Cardiac septum (tissue), 1 donor: Measurements from ENCODE around the gene CDH13. TPM values are rescaled to one million over a fixed set of nuclear protein-coding genes. Genes with fewer than 3 reads are reported as not detected.

Source experiments
- DNase-seq: peaks from one replicate; pipeline ENCODE4 v3.0.0-alpha.2; 2020; ENCODE audit warnings: low spot score
- intact Hi-C: fragments of 100-400 bp; cut with DNase I; formaldehyde crosslinking; loops from one replicate; pipeline ENCODE4 v1.14.0; 2022
- total RNA-seq: library from RNA; stranded (reverse); fragmentation: NEBNext Ultra II Directional; extraction: Animal tissue kit (Norgen Biotek cat#: 25700); gene quantifications from one replicate; pipeline ENCODE4 v1.2.1, GENCODE V29; 2021
- donor health status: DM: no; HTN: no; CAD: no.

CDH13 gene
- total RNA-seq, 1 donor from 2014 or later = 108 TPM

DNA sequence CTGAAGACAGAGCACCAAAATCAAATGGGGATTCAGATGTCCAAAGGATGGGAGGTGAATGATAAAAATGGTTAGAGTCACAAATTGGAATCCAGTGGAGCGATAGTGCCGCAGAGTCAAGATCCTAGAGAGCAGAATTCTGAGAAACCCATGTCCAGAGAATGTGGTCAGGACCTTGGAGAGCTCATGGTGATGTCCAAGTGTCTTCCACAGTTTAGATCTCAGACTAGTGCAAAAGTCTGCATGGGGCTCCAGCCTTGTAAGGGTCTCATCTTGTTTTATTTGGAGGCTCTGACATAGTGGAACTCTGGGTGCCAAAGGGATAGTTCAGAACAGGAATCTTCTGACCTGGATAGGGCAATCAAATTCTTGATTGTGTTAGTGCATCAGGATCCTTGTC lies 935.1 kb downstream of the CDH13 start:
- intact Hi-C loops = no loop called here
- no peak for DNase-seq

GRCh38 chr16:83568345-83568744 lies 941.6 kb downstream of the CDH13 start:
- intact Hi-C loops = no loop called here
- DNase-seq = no peak

GRCh38 chr16:83574388-83574787 lies 947.6 kb downstream of the CDH13 start:
- DNase-seq = no peak
- intact Hi-C loops = no loop called here

GRCh38 chr16:83577078-83577745 lies 950.4 kb downstream of the CDH13 start:
- intact Hi-C loops = no loop called here
- DNase-seq = no peak

- DNase-seq = no peak
- intact Hi-C loops = no loop called here
Observed at GRCh38 chr16:83578171-83578570, 951.4 kb downstream of the CDH13 start.

GRCh38 chr16:83579027-83579426 lies 952.3 kb downstream of the CDH13 start:
- no peak for DNase-seq
- intact Hi-C loops = no loop called here

- DNase-seq = no peak
- intact Hi-C loops = no loop called here
Observed at GRCh38 chr16:83579436-83579835, 952.7 kb downstream of the CDH13 start.

GRCh38 chr16:83581082-83581481 lies 954.3 kb downstream of the CDH13 start:
- no peak for DNase-seq
- intact Hi-C loops = no loop called here

GRCh38 chr16:83581994-83582747 lies 955.4 kb downstream of the CDH13 start:
- intact Hi-C loops = no loop called here
- no peak for DNase-seq

- intact Hi-C loops = no loop called here
- no peak for DNase-seq
Observed at GRCh38 chr16:83586036-83586435, 959.3 kb downstream of the CDH13 start.

GRCh38 chr16:83586461-83587200 lies 959.9 kb downstream of the CDH13 start:
- no peak for DNase-seq
- intact Hi-C loops = no loop called here

DNA sequence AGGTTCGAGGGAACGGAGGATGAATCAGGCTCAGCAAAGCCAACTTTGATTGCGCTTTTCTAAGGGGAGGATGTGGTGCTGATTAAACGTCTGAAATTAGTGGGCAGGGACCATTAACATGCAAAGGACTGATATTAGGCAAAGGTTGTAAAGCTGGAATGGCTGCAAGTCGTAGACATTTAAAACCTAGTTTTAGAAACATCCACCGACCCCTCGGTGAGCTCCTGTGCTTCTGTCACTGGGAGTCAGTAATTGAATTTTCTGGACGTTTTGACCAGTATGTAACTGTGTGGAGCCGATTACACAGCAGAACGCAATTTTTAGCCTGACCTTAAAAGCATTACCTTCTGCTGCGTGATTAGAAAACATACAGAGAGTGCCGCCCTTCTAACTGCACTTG lies 960.4 kb downstream of the CDH13 start:
- intact Hi-C loops = no loop called here
- no peak for DNase-seq

DNA sequence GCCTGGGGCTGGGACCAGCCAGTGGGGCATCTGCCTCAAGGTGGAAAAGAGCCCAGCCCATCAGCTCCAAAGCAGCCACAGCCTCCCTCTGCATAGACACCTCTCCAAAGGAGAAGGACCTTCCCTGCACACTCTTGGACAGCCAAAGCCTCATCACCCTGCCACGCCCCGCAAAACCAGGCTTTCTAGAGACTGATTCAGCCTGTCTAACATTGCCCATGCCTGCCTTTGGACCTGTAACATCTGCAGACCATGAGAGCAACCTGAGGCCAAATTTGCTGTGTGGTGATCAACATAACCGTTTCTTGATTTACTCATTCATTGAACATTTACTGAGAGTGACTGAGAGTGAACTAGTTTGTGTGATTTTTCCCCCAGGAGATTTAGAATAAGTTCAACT lies 961.3 kb downstream of the CDH13 start:
- DNase-seq = no peak
- intact Hi-C loops = no loop called here

DNA sequence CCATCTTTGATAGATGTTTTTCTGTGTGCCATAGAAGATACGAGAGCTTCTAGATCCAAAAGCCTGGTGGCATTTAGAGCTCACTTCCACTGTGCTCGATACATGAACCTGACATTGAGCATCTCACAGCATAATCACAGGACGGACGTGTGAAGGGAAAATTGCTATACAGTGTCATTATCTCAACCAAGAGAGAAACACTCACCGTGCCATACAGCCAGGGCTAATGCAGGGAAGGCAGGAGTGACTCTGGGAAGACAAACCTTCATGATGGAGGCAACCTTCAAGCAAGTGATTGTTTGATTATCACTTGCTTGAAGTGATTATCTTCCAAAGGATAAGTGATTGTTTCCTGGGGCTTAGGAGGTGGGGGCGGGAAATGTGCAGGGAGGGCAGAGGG lies 962.8 kb downstream of the CDH13 start:
- intact Hi-C loops = no loop called here
- no peak for DNase-seq

DNA sequence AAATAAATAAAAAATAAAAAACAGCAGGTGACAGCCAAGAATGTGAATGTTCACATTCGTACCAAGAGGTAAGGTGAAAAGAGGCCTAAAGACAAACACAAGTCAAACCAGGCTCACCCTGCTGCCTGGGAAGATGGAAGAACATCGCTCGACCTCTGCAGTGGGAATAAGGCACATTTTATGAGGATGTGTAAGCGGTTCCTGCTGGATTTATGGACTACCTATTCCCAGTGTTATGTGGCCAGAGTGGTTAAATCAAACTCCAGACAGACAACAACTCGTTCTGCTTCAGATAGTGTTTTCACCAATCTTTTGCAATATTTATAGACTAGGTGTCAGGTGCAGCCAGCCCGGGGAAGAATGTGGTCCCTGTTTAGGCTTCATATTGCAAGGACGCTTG lies 966.0 kb downstream of the CDH13 start:
- no peak for DNase-seq
- intact Hi-C loops = no loop called here

- intact Hi-C loops = no loop called here
Observed at GRCh38 chr16:83599789-83600462, 973.2 kb downstream of the CDH13 start.

DNA sequence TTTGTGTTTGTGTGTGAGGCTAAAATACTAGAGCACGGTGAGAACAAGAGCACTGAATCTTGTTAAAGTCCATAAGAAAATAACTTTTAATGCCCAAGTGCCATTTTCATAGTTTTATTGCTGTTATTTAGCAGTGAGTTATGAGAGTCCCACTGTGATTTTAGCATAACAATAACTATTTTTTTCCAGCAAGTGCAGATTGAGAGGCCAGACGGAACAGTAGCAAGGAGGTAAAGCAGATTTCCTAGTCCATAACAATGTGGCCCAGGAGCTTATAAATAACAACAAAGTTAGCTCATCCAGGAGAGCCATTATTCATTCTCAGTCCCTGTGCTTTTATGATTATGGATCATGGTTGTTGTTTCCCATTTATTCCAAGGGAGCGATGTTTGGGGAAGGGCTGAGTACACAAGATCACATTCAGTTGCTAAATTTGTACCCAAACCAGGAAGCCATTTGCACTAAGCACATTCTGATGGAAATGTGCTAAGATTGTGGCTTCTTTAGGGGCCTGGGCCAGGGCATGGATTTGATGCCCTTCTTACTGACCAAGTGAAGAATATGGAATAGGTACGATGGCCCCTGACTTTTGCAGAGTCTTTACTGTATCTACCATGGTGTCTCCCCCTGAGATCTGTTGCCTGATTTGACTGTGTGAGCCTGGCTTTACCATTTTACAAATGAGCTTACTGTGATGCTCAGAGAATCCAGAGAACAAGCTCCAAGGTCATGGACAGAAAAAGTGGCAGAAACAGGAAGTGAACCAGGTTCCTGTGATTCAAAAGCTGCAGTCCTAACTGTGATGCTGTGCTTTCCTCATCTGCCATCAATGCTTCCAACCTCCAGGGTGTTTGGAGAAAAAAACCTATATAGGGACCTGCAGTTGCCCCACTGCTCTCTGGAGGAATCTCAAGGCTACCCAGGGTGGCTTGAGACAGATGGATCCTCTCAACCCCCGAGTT lies 976.3 kb downstream of the CDH13 start:
- intact Hi-C loops = no loop called here
- DNase-seq = no peak

More at GRCh38 chr16:83599789-83600462, 973.2 kb downstream of the CDH13 start:
- DNase-seq = no peak

GRCh38 chr16:83603723-83604570 lies 977.2 kb downstream of the CDH13 start:
- intact Hi-C loops = no loop called here

More at GRCh38 chr16:83603723-83604570, 977.2 kb downstream of the CDH13 start:
- no peak for DNase-seq
